Measurements from ENCODE around the gene EFCAB13.

The EFCAB13 gene

DNA sequence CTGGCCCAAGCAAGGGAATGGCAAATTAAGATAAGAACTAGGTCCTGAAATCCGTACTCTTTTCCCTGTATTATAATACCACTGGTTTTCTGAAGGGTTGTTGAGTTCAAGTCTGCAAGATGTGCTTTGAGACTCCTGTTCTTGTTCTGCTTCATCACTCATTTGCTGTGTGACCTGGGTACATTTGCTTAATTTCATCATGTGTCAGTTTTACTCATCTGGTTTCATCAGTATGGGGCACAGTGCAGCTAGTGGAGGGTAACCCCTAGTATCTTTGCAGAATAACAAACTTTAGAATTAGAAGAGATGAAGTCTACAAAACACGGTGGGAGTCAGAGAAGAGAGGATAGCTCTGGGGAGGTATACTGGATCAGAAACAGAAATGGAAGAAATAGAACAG, 21.9 kb upstream of the EFCAB13 start:
- TF ChIP-seq ZNF274 (IDR thresholded peaks at IDR 0.05; ENCODE audit: low read depth, low read length) = no peak
- no peak overlapping the region for H3K4me3 ChIP-seq (ENCODE audit: low read length)

- TF ChIP-seq ZNF274 (IDR thresholded peaks at IDR 0.05; ENCODE audit: low read depth, low read length) = no peak
- H3K4me3 ChIP-seq (ENCODE audit: low read length) = no peak overlapping the region
These were observed 19.6 kb upstream of the EFCAB13 start for GRCh38 chr17:47304186-47304585.

- TF ChIP-seq ZNF274 (IDR thresholded peaks at IDR 0.05; ENCODE audit: low read depth, low read length) = no peak
These were observed 18.3 kb upstream of the EFCAB13 start for GRCh38 chr17:47305302-47305923.

GRCh38 chr17:47310186-47310733, 13.5 kb upstream of the EFCAB13 start:
- H3K4me3 ChIP-seq (ENCODE audit: low read length) = no peak overlapping the region
- TF ChIP-seq ZNF274 (IDR thresholded peaks at IDR 0.05; ENCODE audit: low read depth, low read length) = no peak

More at GRCh38 chr17:47305302-47305923, 18.3 kb upstream of the EFCAB13 start:
- H3K4me3 ChIP-seq (ENCODE audit: low read length) = no peak overlapping the region

DNA sequence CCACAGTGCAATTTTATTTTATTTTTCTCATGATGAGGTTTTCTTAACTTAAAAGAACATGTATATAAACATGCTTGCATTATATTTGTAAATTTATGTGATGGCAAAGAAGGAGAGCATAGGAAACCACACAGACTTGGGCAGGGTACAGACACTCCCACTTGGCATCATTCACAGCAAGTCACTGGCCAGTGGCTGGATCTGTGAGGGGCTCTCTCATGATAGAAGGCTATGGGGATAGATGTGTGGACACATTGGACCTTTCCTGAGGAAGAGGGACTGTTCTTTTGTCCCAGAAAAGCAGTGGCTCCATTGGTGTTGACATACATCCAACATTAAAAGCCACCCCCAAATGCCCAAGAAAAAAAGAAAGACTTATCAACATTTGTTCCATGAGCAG, 12.3 kb upstream of the EFCAB13 start:
- H3K4me3 ChIP-seq (ENCODE audit: low read length) = no peak overlapping the region
- no peak for TF ChIP-seq ZNF274 (IDR thresholded peaks at IDR 0.05; ENCODE audit: low read depth, low read length)

GRCh38 chr17:47315451-47316266, 8.1 kb upstream of the EFCAB13 start:
- H3K4me3 ChIP-seq (ENCODE audit: low read length) = no peak overlapping the region
- no peak for TF ChIP-seq ZNF274 (IDR thresholded peaks at IDR 0.05; ENCODE audit: low read depth, low read length)

DNA sequence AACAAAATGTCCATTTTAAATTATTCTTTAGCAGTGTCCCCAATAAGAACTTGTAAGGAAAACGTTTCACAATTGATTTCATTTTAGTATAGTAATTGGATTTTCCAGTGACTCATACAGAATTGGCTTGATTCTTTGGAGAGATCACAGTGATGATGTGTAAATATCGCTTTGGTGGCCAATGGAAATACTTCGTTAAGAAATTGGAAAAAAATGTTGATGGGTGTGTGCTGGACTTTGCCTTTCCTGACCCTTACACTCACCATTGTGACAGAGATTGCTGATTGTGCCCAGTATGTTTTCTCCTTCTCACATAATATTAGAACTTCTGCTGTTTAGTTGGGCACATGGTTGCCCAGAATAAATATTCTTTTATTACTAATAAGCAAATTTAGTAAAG, 7.4 kb upstream of the EFCAB13 start:
- no peak overlapping the region for H3K4me3 ChIP-seq (ENCODE audit: low read length)
- TF ChIP-seq ZNF274 (IDR thresholded peaks at IDR 0.05; ENCODE audit: low read depth, low read length) = no peak

- H3K4me3 ChIP-seq (ENCODE audit: low read length) = no peak overlapping the region
- no peak for TF ChIP-seq ZNF274 (IDR thresholded peaks at IDR 0.05; ENCODE audit: low read depth, low read length)
These were observed 6.6 kb upstream of the EFCAB13 start for GRCh38 chr17:47317119-47317518.

DNA sequence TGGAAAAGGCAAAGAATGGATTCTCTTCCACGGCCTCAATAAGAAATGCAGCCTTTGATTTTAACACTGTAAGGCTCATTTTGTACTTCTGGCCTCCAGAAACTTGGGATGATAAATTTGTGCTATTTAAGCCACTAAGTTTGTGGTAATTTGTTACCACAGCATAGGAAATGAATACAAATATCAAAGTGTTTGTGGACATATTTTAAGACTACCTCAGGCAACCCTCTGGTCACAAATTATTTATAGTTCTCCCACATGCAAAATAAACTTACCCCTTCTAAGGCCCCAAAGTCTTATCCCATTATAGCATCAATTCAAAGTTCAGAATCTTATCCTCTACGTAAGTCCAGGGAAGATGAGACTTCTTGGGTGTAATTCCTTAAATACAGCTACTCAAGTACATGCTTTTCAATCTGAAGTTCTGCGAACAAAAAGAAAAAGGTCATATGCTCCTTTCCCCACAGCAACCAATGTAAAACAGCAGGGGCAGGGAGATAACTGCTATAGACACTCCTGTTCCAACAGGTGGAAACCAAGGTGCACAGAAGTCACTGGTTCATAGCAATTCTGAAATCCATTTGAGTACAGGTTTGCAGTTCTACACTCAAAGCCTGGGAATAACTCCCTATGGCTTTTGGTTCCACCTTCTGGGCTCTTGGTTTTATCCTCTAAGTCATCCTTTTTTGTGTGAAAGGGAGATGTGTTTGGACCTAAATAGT, 5.4 kb upstream of the EFCAB13 start:
- no peak for TF ChIP-seq ZNF274 (IDR thresholded peaks at IDR 0.05; ENCODE audit: low read depth, low read length)
- no peak overlapping the region for H3K4me3 ChIP-seq (ENCODE audit: low read length)

- TF ChIP-seq ZNF274 (IDR thresholded peaks at IDR 0.05; ENCODE audit: low read depth, low read length) = no peak
These were observed 2.8 kb upstream of the EFCAB13 start for GRCh38 chr17:47320879-47321502.

GRCh38 chr17:47324224-47325020, 667 bp downstream of the EFCAB13 start:
- no peak for TF ChIP-seq ZNF274 (IDR thresholded peaks at IDR 0.05; ENCODE audit: low read depth, low read length)
- H3K4me3 ChIP-seq (ENCODE audit: low read length) = peak overlapping the region; percentile 84

More at GRCh38 chr17:47320879-47321502, 2.8 kb upstream of the EFCAB13 start:
- H3K4me3 ChIP-seq (ENCODE audit: low read length) = no peak overlapping the region

DNA sequence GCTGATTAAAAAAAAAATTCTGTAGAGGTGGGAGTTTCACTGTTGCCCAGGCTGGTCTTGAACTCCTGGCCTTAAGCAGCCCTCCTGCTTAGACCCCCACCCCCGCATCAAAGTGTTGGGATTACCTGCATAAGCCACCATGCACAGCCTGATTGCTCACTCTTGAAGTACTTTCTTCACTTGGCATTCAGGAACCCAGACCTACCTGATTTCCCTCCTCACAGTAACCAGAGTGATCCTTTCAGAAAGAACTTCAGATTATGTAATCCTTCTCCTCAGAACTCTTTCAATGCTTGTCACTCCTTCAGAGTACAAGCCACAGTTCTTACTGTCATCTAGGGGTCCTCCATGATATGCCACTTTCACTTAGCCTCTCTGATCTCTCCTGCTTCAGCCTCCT, 1.4 kb downstream of the EFCAB13 start:
- TF ChIP-seq ZNF274 (IDR thresholded peaks at IDR 0.05; ENCODE audit: low read depth, low read length) = no peak
- H3K4me3 ChIP-seq (ENCODE audit: low read length) = peak overlapping the region; percentile 84; the same call in 1 of the 2 replicates

- no peak overlapping the region for H3K4me3 ChIP-seq (ENCODE audit: low read length)
- no peak for TF ChIP-seq ZNF274 (IDR thresholded peaks at IDR 0.05; ENCODE audit: low read depth, low read length)
These were observed 6.8 kb downstream of the EFCAB13 start for GRCh38 chr17:47330548-47330947.
